ENCODE results near the gene RIPOR3. TPM values are rescaled to one million over a fixed set of nuclear protein-coding genes. Genes with fewer than 3 reads are reported as not detected.

The RIPOR3 gene
- polyA plus RNA-seq, 1 donor from 2014 or later = not detected

DNA sequence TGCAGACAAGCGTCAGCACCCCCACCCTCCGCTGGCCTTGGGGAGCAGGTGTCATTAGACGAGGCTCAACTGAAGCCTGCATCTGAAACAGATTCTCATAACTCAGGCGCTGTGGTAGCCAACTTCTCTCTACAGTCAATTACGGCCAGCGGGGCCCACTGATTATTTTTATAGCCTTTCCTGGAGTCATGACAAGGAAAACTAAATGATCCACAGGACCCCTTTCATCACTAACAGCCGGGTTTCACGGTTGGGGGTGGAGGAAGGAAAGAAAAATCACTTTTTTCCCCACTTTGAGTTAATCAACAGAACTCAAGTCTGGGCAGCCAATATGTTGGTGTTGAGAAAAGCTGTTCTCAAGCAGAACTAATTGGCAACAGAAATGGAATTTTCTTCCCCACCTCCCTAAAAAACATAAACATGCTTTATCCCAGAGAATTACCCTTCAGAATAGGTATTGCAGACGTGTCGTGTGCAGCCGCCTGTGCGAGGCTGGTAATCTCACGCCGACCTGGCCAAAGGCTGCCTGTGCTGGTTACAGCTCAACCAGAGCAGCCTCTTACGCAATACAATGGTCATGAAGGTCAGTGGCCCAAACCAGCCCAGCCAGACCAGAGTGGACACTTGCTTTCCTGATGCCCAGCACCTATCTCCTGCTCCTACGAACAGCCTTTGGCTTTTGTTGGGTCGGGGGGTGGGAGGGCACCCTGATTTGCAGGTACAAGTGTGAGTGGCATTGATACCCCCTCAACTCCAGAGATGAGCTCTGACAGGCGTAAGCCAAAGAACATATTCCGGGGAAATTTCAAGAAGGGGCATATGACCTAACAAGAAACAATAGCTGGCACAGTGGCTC, 11.0 kb downstream of the RIPOR3 start:
- no peaks in the 10 kb centered on the region for H3K79me2 ChIP-seq (replicated peaks; ENCODE audit: insufficient read depth, low read length)

DNA sequence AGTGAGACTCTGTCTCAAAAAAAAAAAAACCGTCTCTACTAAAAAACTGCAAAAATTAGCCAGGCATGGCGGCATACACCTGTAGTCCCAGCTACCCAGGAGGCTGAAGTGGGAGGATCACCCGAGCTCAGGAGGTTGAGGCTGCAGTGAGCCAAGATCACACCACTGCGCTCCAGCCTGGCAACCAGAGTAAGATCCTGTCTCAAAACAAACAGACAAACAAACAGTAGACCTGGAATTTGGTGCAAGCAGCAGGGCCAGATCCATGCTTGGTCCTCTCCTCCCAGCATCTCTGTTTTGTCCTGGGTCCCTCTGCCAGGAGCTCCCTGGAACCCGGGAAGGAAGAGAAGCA, 11.6 kb downstream of the RIPOR3 start:
- Histone ChIP-seq H3K27ac (ENCODE audit: low read length) (no peak overlapping the region), H3K79me2 (replicated peaks; ENCODE audit: insufficient read depth, low read length) (no peaks in the 10 kb centered on the region), H3K9me2 (ENCODE audit: insufficient read depth, low read length) (no peaks in the 10 kb centered on the region), H3K4me3 (ENCODE audit: low read length) (no peak overlapping the region), H3K4me2 (ENCODE audit: low read length) (no peak overlapping the region), H3F3A (ENCODE audit: insufficient read depth, low read length, poor library complexity, severe bottlenecking) (no peaks in the 10 kb centered on the region), H4K20me1 (ENCODE audit: insufficient read depth) (no peaks in the 10 kb centered on the region), H3K36me3 (ENCODE audit: insufficient read depth, low read length) (no peaks in the 10 kb centered on the region), H2AFZ (ENCODE audit: low read depth, low read length) (no peak overlapping the region), H3K27me3 (ENCODE audit: insufficient read depth, low read depth, low read length) (no peaks in the 10 kb centered on the region), H3K9me3 (ENCODE audit: low read length) (no peaks in the 10 kb centered on the region), H3K9ac (ENCODE audit: low read length) (no peak overlapping the region)
- no peak for TF ChIP-seq MXI1 (conservative IDR thresholded peaks at IDR 0.05; ENCODE audit: poor library complexity, severe bottlenecking)
- TF ChIP-seq TAF1 (IDR thresholded peaks at IDR 0.05; ENCODE audit: low read depth) = no peak
- TF ChIP-seq SMC3 (conservative IDR thresholded peaks at IDR 0.05; ENCODE audit: poor library complexity) = no peak
- TF ChIP-seq, protein P1, sequence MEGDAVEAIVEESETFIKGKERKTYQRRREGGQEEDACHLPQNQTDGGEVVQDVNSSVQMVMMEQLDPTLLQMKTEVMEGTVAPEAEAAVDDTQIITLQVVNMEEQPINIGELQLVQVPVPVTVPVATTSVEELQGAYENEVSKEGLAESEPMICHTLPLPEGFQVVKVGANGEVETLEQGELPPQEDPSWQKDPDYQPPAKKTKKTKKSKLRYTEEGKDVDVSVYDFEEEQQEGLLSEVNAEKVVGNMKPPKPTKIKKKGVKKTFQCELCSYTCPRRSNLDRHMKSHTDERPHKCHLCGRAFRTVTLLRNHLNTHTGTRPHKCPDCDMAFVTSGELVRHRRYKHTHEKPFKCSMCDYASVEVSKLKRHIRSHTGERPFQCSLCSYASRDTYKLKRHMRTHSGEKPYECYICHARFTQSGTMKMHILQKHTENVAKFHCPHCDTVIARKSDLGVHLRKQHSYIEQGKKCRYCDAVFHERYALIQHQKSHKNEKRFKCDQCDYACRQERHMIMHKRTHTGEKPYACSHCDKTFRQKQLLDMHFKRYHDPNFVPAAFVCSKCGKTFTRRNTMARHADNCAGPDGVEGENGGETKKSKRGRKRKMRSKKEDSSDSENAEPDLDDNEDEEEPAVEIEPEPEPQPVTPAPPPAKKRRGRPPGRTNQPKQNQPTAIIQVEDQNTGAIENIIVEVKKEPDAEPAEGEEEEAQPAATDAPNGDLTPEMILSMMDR (IDR thresholded peaks at IDR 0.05; ENCODE audit: poor library complexity, severe bottlenecking) = no peak
- no peak for TF ChIP-seq EZH2 (IDR thresholded peaks at IDR 0.05; ENCODE audit: borderline replicate concordance, insufficient read depth, low read length, poor library complexity, severe bottlenecking)
- no peak for TF ChIP-seq POLR2AphosphoS5 (IDR thresholded peaks at IDR 0.05)
- TF ChIP-seq, protein P2, sequence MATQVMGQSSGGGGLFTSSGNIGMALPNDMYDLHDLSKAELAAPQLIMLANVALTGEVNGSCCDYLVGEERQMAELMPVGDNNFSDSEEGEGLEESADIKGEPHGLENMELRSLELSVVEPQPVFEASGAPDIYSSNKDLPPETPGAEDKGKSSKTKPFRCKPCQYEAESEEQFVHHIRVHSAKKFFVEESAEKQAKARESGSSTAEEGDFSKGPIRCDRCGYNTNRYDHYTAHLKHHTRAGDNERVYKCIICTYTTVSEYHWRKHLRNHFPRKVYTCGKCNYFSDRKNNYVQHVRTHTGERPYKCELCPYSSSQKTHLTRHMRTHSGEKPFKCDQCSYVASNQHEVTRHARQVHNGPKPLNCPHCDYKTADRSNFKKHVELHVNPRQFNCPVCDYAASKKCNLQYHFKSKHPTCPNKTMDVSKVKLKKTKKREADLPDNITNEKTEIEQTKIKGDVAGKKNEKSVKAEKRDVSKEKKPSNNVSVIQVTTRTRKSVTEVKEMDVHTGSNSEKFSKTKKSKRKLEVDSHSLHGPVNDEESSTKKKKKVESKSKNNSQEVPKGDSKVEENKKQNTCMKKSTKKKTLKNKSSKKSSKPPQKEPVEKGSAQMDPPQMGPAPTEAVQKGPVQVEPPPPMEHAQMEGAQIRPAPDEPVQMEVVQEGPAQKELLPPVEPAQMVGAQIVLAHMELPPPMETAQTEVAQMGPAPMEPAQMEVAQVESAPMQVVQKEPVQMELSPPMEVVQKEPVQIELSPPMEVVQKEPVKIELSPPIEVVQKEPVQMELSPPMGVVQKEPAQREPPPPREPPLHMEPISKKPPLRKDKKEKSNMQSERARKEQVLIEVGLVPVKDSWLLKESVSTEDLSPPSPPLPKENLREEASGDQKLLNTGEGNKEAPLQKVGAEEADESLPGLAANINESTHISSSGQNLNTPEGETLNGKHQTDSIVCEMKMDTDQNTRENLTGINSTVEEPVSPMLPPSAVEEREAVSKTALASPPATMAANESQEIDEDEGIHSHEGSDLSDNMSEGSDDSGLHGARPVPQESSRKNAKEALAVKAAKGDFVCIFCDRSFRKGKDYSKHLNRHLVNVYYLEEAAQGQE (IDR thresholded peaks at IDR 0.05; ENCODE audit: borderline replicate concordance) = no peak
- no peak for TF ChIP-seq EP300 (conservative IDR thresholded peaks at IDR 0.05; ENCODE audit: poor library complexity, severe bottlenecking)
- no peak for TF ChIP-seq RAD21 (conservative IDR thresholded peaks at IDR 0.05)

More for the DNA sequence above, 11.0 kb downstream of the RIPOR3 start:
- H3K9ac ChIP-seq (ENCODE audit: low read length) = no peak overlapping the region
- H3F3A ChIP-seq (ENCODE audit: insufficient read depth, low read length, poor library complexity, severe bottlenecking) = no peaks in the 10 kb centered on the region
- no peaks in the 10 kb centered on the region for H3K27me3 ChIP-seq (ENCODE audit: insufficient read depth, low read depth, low read length)
- TF ChIP-seq EP300 (conservative IDR thresholded peaks at IDR 0.05; ENCODE audit: poor library complexity, severe bottlenecking) = no peak
- no peak for TF ChIP-seq SMC3 (conservative IDR thresholded peaks at IDR 0.05; ENCODE audit: poor library complexity)
- no peak for TF ChIP-seq EZH2 (IDR thresholded peaks at IDR 0.05; ENCODE audit: borderline replicate concordance, insufficient read depth, low read length, poor library complexity, severe bottlenecking)
- TF ChIP-seq RAD21 (conservative IDR thresholded peaks at IDR 0.05) = no peak
- no peak for TF ChIP-seq TAF1 (IDR thresholded peaks at IDR 0.05; ENCODE audit: low read depth)
- TF ChIP-seq MXI1 (conservative IDR thresholded peaks at IDR 0.05; ENCODE audit: poor library complexity, severe bottlenecking) = no peak
- TF ChIP-seq POLR2AphosphoS5 (IDR thresholded peaks at IDR 0.05) = no peak
- TF ChIP-seq, protein P2 (IDR thresholded peaks at IDR 0.05; ENCODE audit: borderline replicate concordance) = no peak
- TF ChIP-seq, protein P1 (IDR thresholded peaks at IDR 0.05; ENCODE audit: poor library complexity, severe bottlenecking) = no peak
- no peak overlapping the region for H2AFZ ChIP-seq (ENCODE audit: low read depth, low read length)
- H4K20me1 ChIP-seq (ENCODE audit: insufficient read depth) = no peaks in the 10 kb centered on the region
- no peak overlapping the region for H3K4me3 ChIP-seq (ENCODE audit: low read length)
- no peak overlapping the region for H3K4me2 ChIP-seq (ENCODE audit: low read length)
- no peaks in the 10 kb centered on the region for H3K9me3 ChIP-seq (ENCODE audit: low read length)
- no peak overlapping the region for H3K27ac ChIP-seq (ENCODE audit: low read length)
- H3K36me3 ChIP-seq (ENCODE audit: insufficient read depth, low read length) = no peaks in the 10 kb centered on the region
- no peaks in the 10 kb centered on the region for H3K9me2 ChIP-seq (ENCODE audit: insufficient read depth, low read length)
